Thymus (tissue), 11 donors: ENCODE measurements around the gene RALGAPB. TPM values are rescaled to one million over a fixed set of nuclear protein-coding genes. Genes with fewer than 3 reads are reported as not detected.

Source experiments
- DNase-seq, 9 donors: peaks; one replicate each; pipeline ENCODE4 v3.0.0-alpha.2; 2013; ENCODE audit warnings: low spot score in 9 of 9, low read depth in 6 of 9, missing footprints in 1 of 9
- H3K27ac ChIP-seq, 2 donors: one replicate each; pipeline ENCODE4 v1.5.1; 2013; ENCODE audit warnings: control low read depth in 1 of 2, low read depth in 1 of 2, low read length in 1 of 2, mild to moderate bottlenecking in 1 of 2, moderate library complexity in 1 of 2
- H3K27me3 ChIP-seq, 2 donors: one replicate each; pipeline ENCODE4 v1.5.1; 2013; ENCODE audit warnings: low read length in 1 of 2; ENCODE audit not compliant: control insufficient read depth in 2 of 2, insufficient read depth in 1 of 2
- H3K36me3 ChIP-seq, 2 donors: one replicate each; pipeline ENCODE4 v1.5.1; 2013; ENCODE audit warnings: low read length in 1 of 2, mild to moderate bottlenecking in 1 of 2, moderate library complexity in 1 of 2; ENCODE audit not compliant: control insufficient read depth in 2 of 2, insufficient read depth in 2 of 2
- H3K4me1 ChIP-seq, 2 donors: one replicate each; pipeline ENCODE4 v1.5.1; 2013; ENCODE audit warnings: low read length in 2 of 2; ENCODE audit not compliant: control insufficient read depth in 2 of 2, insufficient read depth in 2 of 2
- H3K4me3 ChIP-seq, 2 donors: one replicate each; pipeline ENCODE4 v1.5.1; 2013; ENCODE audit warnings: low read length in 2 of 2, control low read depth in 1 of 2, mild to moderate bottlenecking in 1 of 2
- H3K9me3 ChIP-seq, 2 donors: one replicate each; pipeline ENCODE4 v1.5.1; 2013; ENCODE audit warnings: low read length in 1 of 2, mild to moderate bottlenecking in 1 of 2; ENCODE audit not compliant: control insufficient read depth in 2 of 2, insufficient read depth in 1 of 2
- WGBS: extraction: QIAGEN DNeasy Blood & Tissue Kit; methylation state at CpG from one replicate; pipeline ENCODE4 v1.1.7; 2013; 5-methylcytosine and 5-hydroxymethylcytosine counted together
- polyA plus RNA-seq: library from polyadenylated mRNA; stranded (reverse); fragments of 200-250 nt; gene quantifications from one replicate; pipeline ENCODE4 v1.2.3, GENCODE V29; 2013
- total RNA-seq: library from RNA; stranded (reverse); fragments of 120-200 nt; gene quantifications from one replicate; pipeline ENCODE4 v1.2.4, GENCODE V29; 2013
- donor health status: healthy.

The RALGAPB gene
- total and polyA plus RNA-seq, 2 donors = 14.4 to 15.2 TPM

- H3K4me1 ChIP-seq = peaks cover 15 to 20% of the 10 kb centered on the region in 2 donors
- H3K9me3 ChIP-seq = no peaks in the 10 kb centered on the region
- no peaks in the 10 kb centered on the region for H3K36me3 ChIP-seq
- no peak overlapping the region for H3K4me3 ChIP-seq
- H3K27me3 ChIP-seq = no peaks in the 10 kb centered on the region
- no peak overlapping the region for H3K27ac ChIP-seq
- WGBS = 91% methylated on average over 1 of the region's 1 CpG
- no peak for DNase-seq
These were observed 1.4 kb upstream of the RALGAPB start for GRCh38 chr20:38471245-38471644.

- H3K36me3 ChIP-seq = no peaks in the 10 kb centered on the region
- H3K9me3 ChIP-seq = no peaks in the 10 kb centered on the region
- H3K27me3 ChIP-seq = no peaks in the 10 kb centered on the region
- peaks cover 15 to 20% of the 10 kb centered on the region in 2 donors for H3K4me1 ChIP-seq
- DNase-seq = peak in 1 of 9 donors; percentile 16
- peak overlapping the region; percentile 69 to 80 for H3K4me3 ChIP-seq
- H3K27ac ChIP-seq = peak overlapping the region; percentile 42 to 70
- WGBS = 33% methylated on average over 12 of the region's 12 CpGs
These were observed 593 bp upstream of the RALGAPB start for GRCh38 chr20:38471987-38472512.

GRCh38 chr20:38473367-38473795 is 738 bp downstream of the RALGAPB start:
- no peak overlapping the region for H3K27ac ChIP-seq
- H3K27me3 ChIP-seq = no peaks in the 10 kb centered on the region
- H3K4me1 ChIP-seq = peaks cover 15 to 20% of the 10 kb centered on the region in 2 donors
- WGBS = 27% methylated on average over 10 of the region's 10 CpGs
- H3K9me3 ChIP-seq = no peaks in the 10 kb centered on the region
- DNase-seq = no peak
- H3K4me3 ChIP-seq = peak overlapping the region; percentile 69 to 80
- H3K36me3 ChIP-seq = no peaks in the 10 kb centered on the region

DNA sequence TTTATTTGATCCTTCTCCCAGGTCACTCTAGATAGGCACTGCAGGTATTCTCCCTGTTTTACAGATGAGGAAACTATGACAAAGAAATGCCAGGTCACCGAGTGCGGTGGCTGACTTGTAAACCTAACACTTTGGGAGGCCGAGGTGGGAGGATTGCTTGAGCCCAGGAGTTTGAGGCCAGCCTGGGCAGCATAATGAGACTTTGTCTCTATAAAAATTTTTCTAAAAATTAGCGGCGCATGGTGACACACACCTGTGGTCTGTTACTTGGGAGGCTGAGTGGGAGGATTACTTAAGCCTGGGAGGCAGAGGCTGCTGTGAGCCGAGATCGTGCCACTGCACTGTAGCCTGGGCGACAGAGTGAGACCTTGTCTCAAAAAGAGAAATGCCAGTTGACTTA is 5.1 kb downstream of the RALGAPB start:
- peaks cover 12 to 18% of the 10 kb centered on the region in 2 donors for H3K4me1 ChIP-seq
- DNase-seq = no peak
- no peak overlapping the region for H3K4me3 ChIP-seq
- 98% methylated on average over 8 of the region's 8 CpGs for WGBS
- H3K27me3 ChIP-seq = no peaks in the 10 kb centered on the region
- no peaks in the 10 kb centered on the region for H3K36me3 ChIP-seq
- H3K9me3 ChIP-seq = no peaks in the 10 kb centered on the region
- no peak overlapping the region for H3K27ac ChIP-seq

- Histone ChIP-seq H3K36me3 (no peaks in the 10 kb centered on the region), H3K4me1 (peaks cover 0 to 5% of the 10 kb centered on the region in 2 donors), H3K9me3 (no peaks in the 10 kb centered on the region), H3K27ac (no peak overlapping the region), H3K27me3 (no peaks in the 10 kb centered on the region), H3K4me3 (no peak overlapping the region)
- no peak for DNase-seq
- 97% methylated on average over 2 of the region's 2 CpGs for WGBS
These were observed 7.0 kb downstream of the RALGAPB start for GRCh38 chr20:38479596-38479995.

DNA sequence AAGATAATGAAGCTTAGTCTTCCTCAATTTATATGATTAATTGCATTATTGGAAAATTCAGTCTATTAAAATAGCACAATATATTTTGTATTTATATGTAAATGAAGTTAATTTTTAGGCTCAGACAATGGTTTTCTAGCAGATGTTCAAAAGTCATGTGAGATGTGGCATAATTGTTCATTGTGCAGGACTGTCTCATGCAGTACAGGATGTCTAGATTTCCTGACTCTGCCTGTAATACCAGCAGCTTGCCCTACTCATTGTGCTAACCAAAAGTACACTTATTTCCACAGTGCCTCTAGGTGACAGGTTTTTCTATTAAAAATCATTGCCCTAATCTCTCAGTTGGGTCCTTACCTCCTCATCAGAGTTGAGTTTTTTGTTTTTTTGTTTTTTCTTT is 12.4 kb downstream of the RALGAPB start:
- Histone ChIP-seq H3K9me3 (no peaks in the 10 kb centered on the region), H3K27ac (no peak overlapping the region), H3K27me3 (no peaks in the 10 kb centered on the region), H3K4me1 (no peaks in the 10 kb centered on the region), H3K4me3 (no peak overlapping the region), H3K36me3 (peaks cover 12 to 19% of the 10 kb centered on the region in 2 donors)
- no peak for DNase-seq

DNA sequence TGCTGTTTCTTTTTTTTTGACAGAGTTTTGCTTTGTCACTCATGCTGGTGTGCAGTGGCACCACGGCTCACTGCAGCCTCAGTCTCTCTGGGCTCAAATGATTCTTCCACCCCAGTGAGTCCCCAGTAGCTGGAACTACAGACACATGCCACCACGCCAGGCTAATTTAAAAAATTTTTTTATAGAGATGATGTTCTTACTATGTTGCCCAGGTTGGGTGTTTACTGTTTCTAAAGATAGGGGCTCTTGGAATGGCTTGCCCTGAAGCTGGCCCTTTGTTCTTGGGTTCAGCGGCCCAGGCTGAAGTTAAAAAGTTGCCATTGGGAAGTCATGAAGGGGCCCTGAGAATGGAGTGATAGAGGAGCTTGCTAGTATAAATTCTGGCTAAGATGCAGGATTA is 16.5 kb downstream of the RALGAPB start:
- DNase-seq = no peak
- Histone ChIP-seq H3K27me3 (no peaks in the 10 kb centered on the region), H3K4me1 (no peaks in the 10 kb centered on the region), H3K4me3 (no peak overlapping the region), H3K36me3 (peaks cover 24 to 43% of the 10 kb centered on the region in 2 donors), H3K27ac (no peak overlapping the region), H3K9me3 (no peaks in the 10 kb centered on the region)
- 98% methylated on average over 3 of the region's 3 CpGs for WGBS

- no peak overlapping the region for H3K4me3 ChIP-seq
- H3K27ac ChIP-seq = no peak overlapping the region
- peaks cover 48 to 57% of the 10 kb centered on the region in 2 donors for H3K36me3 ChIP-seq
- no peaks in the 10 kb centered on the region for H3K9me3 ChIP-seq
- WGBS = 99% methylated on average over 8 of the region's 8 CpGs
- H3K4me1 ChIP-seq = no peaks in the 10 kb centered on the region
- H3K27me3 ChIP-seq = no peaks in the 10 kb centered on the region
- DNase-seq = no peak
These were observed 24.7 kb downstream of the RALGAPB start for GRCh38 chr20:38497246-38497935.

DNA sequence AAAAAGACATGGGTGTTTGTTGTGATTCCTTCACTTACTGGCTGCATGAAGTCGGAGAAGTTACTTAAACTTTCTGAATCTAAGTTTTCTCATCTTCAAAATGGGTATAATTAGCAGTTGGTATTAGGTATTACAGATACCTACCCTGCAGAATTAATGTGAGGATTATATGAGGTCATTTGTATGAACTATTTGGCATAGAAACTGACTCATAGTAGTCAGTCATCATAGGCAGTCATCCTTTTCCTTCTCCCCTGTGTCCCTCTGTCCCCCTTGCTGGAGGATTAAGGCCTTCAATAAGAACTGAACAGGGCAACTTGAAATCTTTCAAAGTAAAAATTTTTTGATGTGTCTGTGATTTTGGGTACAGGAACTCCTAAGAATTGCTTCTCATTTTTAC is 26.3 kb downstream of the RALGAPB start:
- 97% methylated on average over 1 of the region's 1 CpG for WGBS
- H3K36me3 ChIP-seq = peaks cover 52 to 54% of the 10 kb centered on the region in 2 donors

More for the DNA sequence above, 26.3 kb downstream of the RALGAPB start:
- Histone ChIP-seq H3K4me1 (no peaks in the 10 kb centered on the region), H3K4me3 (no peak overlapping the region), H3K27me3 (no peaks in the 10 kb centered on the region), H3K9me3 (no peaks in the 10 kb centered on the region), H3K27ac (no peak overlapping the region)
- DNase-seq = no peak
